GM19395 (cell line): Measurements from ENCODE around the gene CAMTA1.

Source experiments
- ATAC-seq: cut with Tn5 transposase; IDR thresholded peaks from one replicate; pipeline ENCODE4 v1.9.1; 2021; ENCODE audit warnings: mild to moderate bottlenecking, moderate library complexity; ENCODE audit not compliant: unreplicated experiment

The CAMTA1 gene

GRCh38 chr1:7100479-7100878 lies 315.2 kb downstream of the CAMTA1 start:
- no peak for ATAC-seq

- no peak for ATAC-seq
Measured at GRCh38 chr1:7101187-7101586, 315.9 kb downstream of the CAMTA1 start.

- ATAC-seq, result no peak
Measured at GRCh38 chr1:7103361-7103782, 318.1 kb downstream of the CAMTA1 start.

GRCh38 chr1:7103874-7104273 lies 318.6 kb downstream of the CAMTA1 start:
- no peak for ATAC-seq

GRCh38 chr1:7104339-7104738 lies 319.1 kb downstream of the CAMTA1 start:
- ATAC-seq, result no peak

GRCh38 chr1:7105269-7105668 lies 320.0 kb downstream of the CAMTA1 start:
- no peak for ATAC-seq

- ATAC-seq, result no peak
Measured at GRCh38 chr1:7106442-7107108, 321.3 kb downstream of the CAMTA1 start.

- no peak for ATAC-seq
Measured at GRCh38 chr1:7107109-7107830, 322.0 kb downstream of the CAMTA1 start.

- ATAC-seq, result no peak
Measured at GRCh38 chr1:7108251-7108650, 323.0 kb downstream of the CAMTA1 start.

GRCh38 chr1:7109901-7110300 lies 324.6 kb downstream of the CAMTA1 start:
- ATAC-seq, result no peak

GRCh38 chr1:7110321-7110720 lies 325.1 kb downstream of the CAMTA1 start:
- ATAC-seq, result no peak

- ATAC-seq, result no peak
Measured at GRCh38 chr1:7111853-7112252, 326.6 kb downstream of the CAMTA1 start.

- no peak for ATAC-seq
Measured at GRCh38 chr1:7113136-7113535, 327.9 kb downstream of the CAMTA1 start.

- no peak for ATAC-seq
Measured at GRCh38 chr1:7113822-7114221, 328.6 kb downstream of the CAMTA1 start.

GRCh38 chr1:7116001-7116400 lies 330.7 kb downstream of the CAMTA1 start:
- ATAC-seq, result no peak

GRCh38 chr1:7117399-7118281 lies 332.4 kb downstream of the CAMTA1 start:
- ATAC-seq, result no peak

GRCh38 chr1:7119156-7119555 lies 333.9 kb downstream of the CAMTA1 start:
- no peak for ATAC-seq

GRCh38 chr1:7120863-7121621 lies 335.8 kb downstream of the CAMTA1 start:
- ATAC-seq, result no peak

GRCh38 chr1:7121622-7121988 lies 336.4 kb downstream of the CAMTA1 start:
- no peak for ATAC-seq

GRCh38 chr1:7127322-7128075 lies 342.2 kb downstream of the CAMTA1 start:
- ATAC-seq, result no peak
